ENCODE results near the gene PRR14L.
"Not testable (repeated sequence)": the region's sequence is repeated elsewhere in the genome, so short reads cannot be mapped to it uniquely, and the experiment has no call there.

Gene PRR14L

DNA sequence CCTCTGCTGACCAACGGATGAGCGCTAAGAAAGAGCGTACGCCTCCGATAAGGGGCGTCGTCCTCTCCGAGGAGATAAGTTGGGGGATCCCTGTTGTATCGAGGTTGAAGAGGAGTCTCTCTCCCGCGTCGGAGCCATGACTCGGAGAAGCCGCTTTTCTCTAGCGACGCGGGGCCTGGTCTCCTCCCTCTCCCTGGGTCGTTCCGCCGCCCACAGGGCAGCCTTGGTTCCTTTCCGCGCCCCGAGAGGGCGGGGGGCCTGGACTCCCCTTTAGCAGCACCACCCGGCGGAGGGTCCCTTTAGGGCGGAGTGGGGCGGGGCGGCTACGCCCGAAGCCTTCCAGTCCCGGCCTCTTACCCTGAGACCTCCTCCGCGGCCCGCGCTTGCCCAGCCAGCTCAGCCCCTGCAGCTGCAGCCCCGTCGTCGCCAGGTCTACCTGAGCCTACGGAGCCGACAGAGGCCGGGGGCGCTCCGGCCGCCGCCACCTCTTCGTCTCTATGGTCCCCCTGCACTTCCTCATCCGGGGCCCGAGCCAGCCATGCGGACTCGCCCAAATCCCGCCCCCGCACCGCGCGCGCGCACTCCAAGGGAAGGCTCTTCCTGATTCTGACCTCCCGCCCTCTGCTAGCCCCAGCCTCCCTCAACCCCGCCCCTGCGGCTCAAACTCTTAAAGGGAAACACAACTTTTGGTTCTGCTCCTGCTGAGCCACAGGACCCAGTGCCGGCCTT lies at the start of gene PRR14L:
PRR14L (minus strand) TSS at position 497 of the 729 bp plus-strand sequence. CDS start 11,272 bp downstream, outside the sequence.
- DNase-seq (ENCODE audit: insufficient read length, low spot score) (peak; percentile 55), FAIRE-seq (no peak)
- TF ChIP-seq POLR2A (IDR thresholded peaks at IDR 0.05; ENCODE audit: low read depth, low read length) = peak; percentile 63

DNA sequence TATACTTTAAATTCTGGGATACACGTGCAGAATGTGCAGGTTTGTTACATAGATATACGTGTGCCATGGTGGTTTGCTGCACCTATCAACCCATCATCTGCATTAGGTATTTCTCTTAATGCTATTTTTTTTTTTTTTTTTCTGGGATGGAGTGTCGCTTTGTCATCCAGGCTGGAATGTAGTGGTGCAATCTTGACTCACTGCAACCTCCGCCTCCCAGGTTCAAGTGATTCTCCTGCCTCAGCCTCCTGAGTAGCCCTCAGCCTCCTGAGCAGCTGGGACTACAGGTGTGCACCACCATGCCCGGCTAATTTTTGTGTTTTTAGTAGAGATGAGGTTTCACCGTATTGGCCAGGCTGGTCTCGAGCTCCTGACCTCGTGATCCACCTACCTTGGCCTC lies 49.4 kb upstream of the PRR14L start:
- not testable (repeated sequence) for DNase-seq (ENCODE audit: insufficient read length, low spot score); FAIRE-seq

DNA sequence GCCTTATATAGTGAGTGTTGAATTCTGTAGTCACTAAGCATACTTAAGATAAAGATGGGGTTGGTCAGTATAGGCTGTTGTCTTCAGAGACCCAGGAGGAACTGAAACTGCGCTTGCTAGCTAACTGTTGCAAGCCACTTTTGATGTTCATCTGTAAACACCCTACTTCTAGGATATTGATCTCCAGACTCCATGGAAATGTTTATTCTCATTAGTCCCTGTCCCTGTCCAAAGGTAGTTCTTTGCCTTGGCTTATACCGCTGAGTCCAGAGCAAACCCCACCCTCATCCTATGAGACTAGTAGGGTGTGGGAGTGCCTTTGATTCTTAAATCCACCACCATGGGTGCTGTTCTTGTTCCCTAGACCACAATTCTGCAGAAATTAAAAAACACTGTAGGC lies 40.3 kb upstream of the PRR14L start:
- FAIRE-seq (no peak), DNase-seq (ENCODE audit: insufficient read length, low spot score) (no peak)

DNA sequence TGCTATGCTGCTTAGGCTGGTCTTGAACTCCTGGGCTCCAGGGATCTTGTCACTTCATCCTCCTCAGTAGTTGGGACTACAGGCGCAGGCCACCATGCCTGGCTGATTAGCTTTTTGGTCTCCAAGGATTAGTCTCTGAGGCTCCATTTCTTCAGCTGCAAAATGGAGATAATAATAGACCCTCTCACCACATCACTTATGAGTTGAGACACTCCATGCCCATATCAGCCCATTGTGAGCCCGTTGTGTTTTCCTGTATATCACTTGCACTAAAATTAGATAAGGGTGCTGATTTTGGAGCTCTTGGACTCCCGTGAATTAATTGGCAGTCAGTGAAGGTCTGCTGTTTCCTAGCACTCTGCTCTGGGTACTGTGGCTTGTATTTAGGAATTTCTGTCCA lies 39.9 kb upstream of the PRR14L start:
- DNase-seq (ENCODE audit: insufficient read length, low spot score) = no peak
- FAIRE-seq = no peak
- TF ChIP-seq POLR2A (IDR thresholded peaks at IDR 0.05; ENCODE audit: low read depth, low read length) = no peak

More for the DNA sequence above, 40.3 kb upstream of the PRR14L start:
- TF ChIP-seq POLR2A (IDR thresholded peaks at IDR 0.05; ENCODE audit: low read depth, low read length) = no peak

DNA sequence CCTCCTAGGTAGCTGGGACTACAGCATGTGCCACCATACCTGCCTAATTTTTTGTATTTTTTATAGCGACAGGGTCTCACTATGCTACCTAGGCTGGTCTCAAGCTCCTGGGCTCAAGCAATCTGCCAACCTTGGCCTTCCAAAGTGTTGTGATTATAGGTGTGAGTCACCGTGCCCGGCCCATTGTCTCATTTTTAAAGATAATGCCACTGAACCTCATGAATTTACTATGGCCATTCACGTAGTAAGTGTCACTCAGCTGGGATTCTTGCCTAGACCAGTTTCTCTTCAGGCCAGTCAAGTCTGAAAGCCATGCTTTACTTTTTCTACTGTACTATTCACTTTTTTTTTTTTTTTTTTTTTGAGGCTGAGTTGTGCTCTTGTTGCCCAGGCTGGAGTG lies 26.3 kb upstream of the PRR14L start:
- TF ChIP-seq POLR2A (IDR thresholded peaks at IDR 0.05; ENCODE audit: low read depth, low read length) = no peak
- FAIRE-seq (no peak), DNase-seq (ENCODE audit: insufficient read length, low spot score) (no peak)

DNA sequence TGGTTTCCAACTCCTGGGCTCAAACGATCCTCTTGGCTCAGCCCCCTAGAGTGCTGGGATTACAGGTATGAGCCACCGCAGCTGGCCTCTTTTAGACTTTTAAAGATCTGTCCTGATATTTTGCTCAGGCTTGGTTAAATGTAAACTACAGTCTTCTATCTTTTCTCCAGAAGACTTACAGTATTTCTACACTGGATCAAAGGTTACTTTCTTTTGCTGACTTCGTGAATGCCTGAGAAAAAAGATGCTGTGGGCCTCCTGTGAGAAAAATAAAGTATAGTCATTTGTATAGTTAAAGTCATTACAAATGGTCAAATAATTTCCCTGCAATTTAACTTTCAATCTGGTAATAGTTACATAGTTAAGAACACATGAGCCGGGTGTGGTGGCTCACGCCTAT lies 23.5 kb upstream of the PRR14L start:
- no peak for TF ChIP-seq POLR2A (IDR thresholded peaks at IDR 0.05; ENCODE audit: low read depth, low read length)
- FAIRE-seq (no peak), DNase-seq (ENCODE audit: insufficient read length, low spot score) (no peak)

DNA sequence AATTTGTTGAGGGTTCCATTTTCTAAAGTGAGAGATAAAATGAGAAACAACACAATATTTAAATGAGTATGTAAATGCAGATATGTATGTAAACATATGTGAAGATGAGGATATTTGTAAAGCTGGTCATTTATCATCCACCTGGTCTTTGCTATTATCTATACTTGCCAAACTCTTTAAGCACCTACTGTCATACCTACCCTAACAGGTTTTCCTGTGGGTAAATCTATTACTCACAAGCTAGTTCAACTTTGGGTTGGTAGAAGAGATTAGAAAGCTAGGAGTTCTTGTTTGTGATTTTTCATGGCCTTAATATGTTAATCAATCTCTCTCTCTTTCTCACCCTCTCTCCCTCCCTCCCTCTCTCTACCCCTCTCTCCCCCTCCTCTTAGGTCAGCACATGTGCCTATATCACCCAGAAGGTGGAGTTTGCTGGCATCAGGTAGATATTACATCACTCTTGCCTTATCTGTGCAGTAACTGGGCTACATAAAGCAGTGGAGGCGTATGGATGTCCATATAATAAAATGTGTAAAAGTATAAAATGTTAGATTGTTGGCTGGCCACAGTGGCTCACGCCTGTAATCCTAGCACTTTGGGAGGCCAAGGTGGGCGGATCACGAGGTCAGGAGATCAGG lies 18.6 kb upstream of the PRR14L start:
- FAIRE-seq (no peak), DNase-seq (ENCODE audit: insufficient read length, low spot score) (no peak)
- no peak for TF ChIP-seq POLR2A (IDR thresholded peaks at IDR 0.05; ENCODE audit: low read depth, low read length)

DNA sequence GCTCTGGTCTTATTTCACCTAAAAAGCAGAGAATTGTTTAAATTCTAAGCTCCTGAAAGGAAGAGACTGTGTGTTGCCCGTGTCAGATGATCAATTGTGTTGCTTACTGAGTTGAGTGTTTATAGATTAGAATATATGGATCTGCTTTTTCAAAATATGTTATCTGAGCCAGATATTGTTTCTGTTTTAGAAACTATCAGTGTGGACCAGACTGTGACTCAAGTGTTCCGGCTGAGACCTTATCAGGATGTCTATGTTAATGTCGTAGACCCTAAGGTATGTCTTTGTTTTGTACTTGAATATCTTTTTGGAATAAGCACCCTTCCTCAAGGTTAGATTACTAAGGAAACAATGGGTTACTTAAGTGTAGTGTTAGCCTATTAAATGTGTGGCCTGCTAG lies 14.9 kb upstream of the PRR14L start:
- no peak for DNase-seq (ENCODE audit: insufficient read length, low spot score)
- FAIRE-seq = no peak
- no peak for TF ChIP-seq POLR2A (IDR thresholded peaks at IDR 0.05; ENCODE audit: low read depth, low read length)

DNA sequence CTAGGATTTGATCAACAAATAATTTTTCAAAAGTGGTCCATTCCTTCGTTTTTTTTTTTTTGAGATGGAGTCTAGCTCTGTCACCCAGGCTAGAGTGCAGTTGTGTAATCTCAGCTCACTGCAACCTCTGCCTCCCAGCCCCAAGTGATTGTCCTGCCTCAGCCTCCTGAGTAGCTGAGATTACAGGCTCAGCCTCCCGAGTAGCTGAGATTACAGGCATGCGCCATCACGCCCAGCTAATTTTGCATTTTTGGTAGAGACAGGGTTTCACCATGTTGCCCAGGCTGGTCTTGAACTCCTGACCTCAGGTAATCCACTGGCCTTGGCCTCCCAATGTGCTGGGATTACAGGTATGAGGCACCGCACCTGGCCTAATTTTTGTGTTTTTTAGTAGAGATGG lies 8.9 kb upstream of the PRR14L start:
- not testable (repeated sequence) for FAIRE-seq; DNase-seq (ENCODE audit: insufficient read length, low spot score)

DNA sequence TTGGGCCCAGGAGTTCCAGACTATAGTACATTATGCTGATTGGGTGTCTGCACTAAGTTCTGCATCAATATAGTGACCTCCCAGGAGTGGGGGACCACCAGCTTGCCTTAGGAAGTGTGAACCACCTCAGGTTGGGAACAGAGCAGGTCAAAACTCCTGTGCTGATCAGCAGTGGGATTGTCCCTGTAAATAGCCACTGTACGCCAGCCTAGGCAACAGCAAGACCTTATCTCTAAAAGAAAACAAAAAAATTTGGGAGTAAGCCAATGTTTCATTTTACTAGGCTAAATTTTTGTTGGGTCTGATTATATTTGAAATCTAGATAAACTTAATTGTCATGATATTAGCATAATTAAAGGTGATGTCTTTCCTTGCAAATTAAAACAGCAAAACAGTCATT lies 7.3 kb upstream of the PRR14L start:
- no peak for TF ChIP-seq POLR2A (IDR thresholded peaks at IDR 0.05; ENCODE audit: low read depth, low read length)
- FAIRE-seq (no peak), DNase-seq (ENCODE audit: insufficient read length, low spot score) (no peak)

DNA sequence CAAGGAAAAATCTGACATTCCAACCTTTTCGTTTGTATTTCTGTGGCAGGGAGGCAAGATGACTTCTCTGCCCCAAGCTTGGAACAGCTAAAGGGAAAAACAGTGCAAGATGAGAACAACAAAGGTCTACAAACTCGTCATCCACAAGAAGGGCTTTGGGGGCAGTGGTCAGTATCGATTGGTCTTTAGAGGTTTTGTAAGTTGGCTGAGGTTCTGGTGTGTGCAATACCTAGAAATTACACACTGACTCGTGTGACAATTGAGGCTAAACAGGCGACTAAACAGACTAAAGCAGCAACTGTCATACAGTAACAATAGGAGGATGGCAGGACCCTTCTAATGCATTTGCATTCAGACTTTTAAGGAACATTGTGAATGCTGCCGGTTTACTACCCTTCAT lies 4.9 kb upstream of the PRR14L start:
- no peak for TF ChIP-seq POLR2A (IDR thresholded peaks at IDR 0.05; ENCODE audit: low read depth, low read length)
- no peak for FAIRE-seq
- no peak for DNase-seq (ENCODE audit: insufficient read length, low spot score)

DNA sequence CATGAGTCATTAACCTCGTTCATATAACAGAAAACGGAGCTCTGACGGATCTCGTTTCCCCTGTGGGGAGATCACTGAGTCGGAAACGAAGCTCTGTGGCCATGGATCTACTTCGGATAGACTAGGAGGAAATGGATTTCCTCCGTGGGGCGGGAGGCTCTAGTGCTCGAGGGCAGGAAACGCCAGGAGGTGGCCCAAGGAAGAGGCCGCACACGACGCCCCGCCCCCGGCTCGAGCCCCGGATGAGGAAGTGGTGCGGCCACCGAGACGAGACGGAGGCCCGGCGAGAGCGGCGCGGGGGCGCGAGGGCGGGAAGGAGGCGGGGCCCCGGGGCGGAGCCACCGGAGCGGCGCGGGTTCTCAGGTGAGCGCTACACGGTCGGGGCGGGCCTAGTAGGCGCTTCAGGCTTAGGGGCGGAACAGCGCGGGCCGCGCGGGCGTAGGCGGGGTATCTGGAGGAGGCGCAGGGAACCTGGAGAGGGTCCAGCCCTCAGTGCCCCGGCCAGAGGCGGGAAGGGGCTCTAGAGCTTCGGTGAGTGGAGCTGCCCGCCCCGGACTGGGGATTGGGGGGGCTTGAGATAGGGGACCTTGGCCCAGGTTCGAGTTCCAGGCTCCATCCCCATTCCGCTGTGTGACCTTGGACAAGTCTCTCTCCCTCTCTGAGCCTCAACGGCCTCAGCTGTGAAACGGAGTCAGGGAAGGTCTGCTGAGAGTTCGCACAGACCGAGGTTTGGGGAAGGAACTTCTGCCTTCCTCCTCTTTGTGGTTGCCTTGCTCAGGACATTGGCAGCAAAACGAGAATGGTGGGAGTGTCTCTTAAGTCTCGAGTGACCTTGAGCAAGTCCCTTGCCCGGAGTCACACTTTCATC lies 3.9 kb upstream of the PRR14L start, which contains the start of gene DEPDC5:
DEPDC5 (plus strand) TSS at position 386 of the 868 bp plus-strand sequence. CDS start 903 bp downstream, outside the sequence.
- FAIRE-seq (no peak), DNase-seq (ENCODE audit: insufficient read length, low spot score) (peak; percentile 74)
- TF ChIP-seq POLR2A (IDR thresholded peaks at IDR 0.05; ENCODE audit: low read depth, low read length) = peak; percentile 57

DNA sequence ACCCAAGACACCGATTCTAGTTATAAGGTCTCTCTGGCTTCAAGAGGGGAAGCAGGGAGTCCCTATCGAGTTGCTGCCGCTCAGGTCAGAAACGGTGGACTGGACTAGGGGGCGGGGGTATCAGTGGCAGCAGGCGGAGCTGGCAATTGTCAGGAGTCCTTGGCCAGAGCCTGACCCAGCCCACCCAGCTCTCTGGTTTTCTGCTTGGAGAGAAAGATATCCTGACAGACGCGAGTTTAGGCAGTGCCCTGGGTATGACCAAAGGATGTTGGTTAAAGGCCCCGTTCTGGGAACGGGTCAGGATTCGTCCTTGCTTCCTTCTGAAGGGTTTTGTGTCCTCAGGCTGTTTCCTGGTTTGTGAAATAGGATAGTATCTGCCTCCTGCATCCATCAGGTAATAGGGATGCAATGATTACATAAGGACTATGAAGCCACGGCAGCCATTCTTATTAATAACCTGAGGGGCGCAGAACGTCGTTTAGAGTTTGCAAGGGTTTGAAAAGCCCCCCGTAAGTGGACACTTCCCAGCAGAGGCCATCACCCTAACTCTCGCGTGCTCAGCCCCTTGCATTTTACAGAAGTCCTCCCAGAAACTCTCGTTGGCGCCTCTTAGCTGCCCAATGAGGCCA lies 3.2 kb upstream of the PRR14L start:
- TF ChIP-seq POLR2A (IDR thresholded peaks at IDR 0.05; ENCODE audit: low read depth, low read length) = no peak
- FAIRE-seq (no peak), DNase-seq (ENCODE audit: insufficient read length, low spot score) (no peak)
